Adipocyte (in vitro differentiated cells): ENCODE results near the gene OLA1.

Experiments used
- DNase-seq: peaks from one replicate; pipeline ENCODE4 v3.0.0-alpha.2; 2015; ENCODE audit warnings: low read depth
- H3K27me3 ChIP-seq: replicated peaks from 2 replicates; pipeline ENCODE4 v1.7.0; 2013; ENCODE audit warnings: mild to moderate bottlenecking, low read length, moderate library complexity; ENCODE audit not compliant: control insufficient read depth, insufficient read depth
- H3K36me3 ChIP-seq: 2 replicates; pipeline ENCODE4 v1.7.0; 2013; ENCODE audit warnings: low read length, mild to moderate bottlenecking, moderate library complexity; ENCODE audit not compliant: control insufficient read depth, insufficient read depth, severe bottlenecking
- H3K4me1 ChIP-seq: 2 replicates; pipeline ENCODE4 v1.7.0; 2013; ENCODE audit warnings: mild to moderate bottlenecking, low read length, moderate library complexity; ENCODE audit not compliant: control insufficient read depth, insufficient read depth
- H3K4me3 ChIP-seq: 2 replicates; pipeline ENCODE4 v1.7.0; 2013; ENCODE audit warnings: mild to moderate bottlenecking, low read length, moderate library complexity
- H3K9ac ChIP-seq: 2 replicates; pipeline ENCODE4 v1.7.0; 2013; ENCODE audit warnings: mild to moderate bottlenecking, low read length, moderate library complexity
- H3K9me3 ChIP-seq: 2 replicates; pipeline ENCODE4 v1.7.0; 2013; ENCODE audit warnings: mild to moderate bottlenecking, low read length, moderate library complexity; ENCODE audit not compliant: control insufficient read depth

Gene OLA1

DNA sequence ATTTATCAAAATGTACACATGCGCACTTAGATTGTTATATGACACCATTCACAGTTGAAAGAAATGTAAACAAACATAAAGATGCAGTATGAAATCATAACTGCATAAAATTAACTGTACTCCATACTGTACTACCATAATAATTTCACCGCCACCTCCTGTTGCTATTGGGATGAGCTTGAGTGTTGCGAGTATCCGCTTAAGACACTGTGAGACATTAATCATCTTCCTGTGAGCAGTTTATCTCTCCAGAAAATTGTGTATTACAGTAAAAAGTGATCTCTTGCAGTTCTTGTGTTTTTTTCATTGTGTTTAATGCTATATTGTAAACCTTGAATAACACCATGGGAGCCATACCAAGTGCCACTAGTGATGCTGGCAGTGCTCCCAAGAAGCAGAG, 46.1 kb downstream of the OLA1 start:
- no peak for DNase-seq
- no peak overlapping the region for H3K4me3 ChIP-seq
- H3K9ac ChIP-seq: no peak overlapping the region
- H3K4me1 ChIP-seq: no peaks in the 10 kb centered on the region
- no peaks in the 10 kb centered on the region for H3K9me3 ChIP-seq
- no peaks in the 10 kb centered on the region for H3K36me3 ChIP-seq
- no peaks in the 10 kb centered on the region for H3K27me3 ChIP-seq

DNA sequence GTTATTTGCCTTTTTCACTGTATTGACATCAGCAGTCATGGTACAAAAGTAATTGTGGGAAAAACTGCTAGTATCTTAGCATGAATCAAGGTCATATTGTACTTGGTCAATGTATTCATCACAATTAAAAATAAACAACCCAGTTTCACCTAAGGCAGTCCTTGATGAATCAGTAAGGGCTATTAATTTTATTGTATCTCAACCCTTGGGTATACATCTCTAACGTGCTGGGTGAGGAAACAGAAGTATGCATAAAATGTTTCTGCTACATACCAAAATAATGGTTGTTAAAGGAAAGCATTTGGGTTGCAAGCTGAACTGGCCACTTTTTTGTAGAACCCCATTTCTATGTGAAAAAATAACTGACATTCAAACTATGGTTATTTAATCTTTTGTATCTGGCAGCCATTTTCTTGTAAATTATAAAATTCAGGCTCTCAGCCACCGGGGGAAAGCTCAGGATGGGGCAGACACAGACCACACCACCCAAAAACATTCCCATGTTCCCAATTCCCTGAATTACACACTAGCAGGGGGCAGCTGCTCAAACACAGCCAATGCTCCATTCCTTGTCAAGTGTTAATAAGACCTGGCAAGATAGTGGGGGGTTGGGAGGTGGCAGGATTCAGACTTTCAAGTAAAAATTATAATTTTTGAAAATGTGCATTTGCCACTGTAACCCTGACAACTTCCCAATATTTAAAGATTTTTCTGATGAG, 49.3 kb downstream of the OLA1 start:
- no peak overlapping the region for H3K4me3 ChIP-seq
- no peaks in the 10 kb centered on the region for H3K9me3 ChIP-seq
- no peaks in the 10 kb centered on the region for H3K4me1 ChIP-seq
- no peak overlapping the region for H3K9ac ChIP-seq
- peak; percentile 22 for DNase-seq
- no peaks in the 10 kb centered on the region for H3K27me3 ChIP-seq
- H3K36me3 ChIP-seq: peaks cover under 1% of the 10 kb centered on the region

DNA sequence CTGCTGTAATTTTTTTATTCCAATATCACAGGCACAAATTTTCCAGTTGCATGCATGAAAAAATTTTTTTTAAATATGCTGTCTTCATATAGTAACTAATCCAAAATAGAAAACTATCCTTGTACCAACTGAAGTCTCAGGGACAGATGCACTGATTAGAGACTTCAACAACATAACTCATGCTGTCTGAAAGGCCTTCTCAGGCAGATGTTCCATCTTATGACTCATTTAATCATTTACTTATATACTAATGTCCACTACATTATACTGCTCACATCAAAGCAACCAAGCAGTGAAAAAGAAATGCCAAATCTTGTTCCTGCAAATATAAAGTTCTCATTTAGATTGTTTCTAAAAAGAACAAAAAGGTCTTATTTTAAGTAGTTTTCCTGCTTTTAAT, 53.1 kb downstream of the OLA1 start:
- no peak for DNase-seq

DNA sequence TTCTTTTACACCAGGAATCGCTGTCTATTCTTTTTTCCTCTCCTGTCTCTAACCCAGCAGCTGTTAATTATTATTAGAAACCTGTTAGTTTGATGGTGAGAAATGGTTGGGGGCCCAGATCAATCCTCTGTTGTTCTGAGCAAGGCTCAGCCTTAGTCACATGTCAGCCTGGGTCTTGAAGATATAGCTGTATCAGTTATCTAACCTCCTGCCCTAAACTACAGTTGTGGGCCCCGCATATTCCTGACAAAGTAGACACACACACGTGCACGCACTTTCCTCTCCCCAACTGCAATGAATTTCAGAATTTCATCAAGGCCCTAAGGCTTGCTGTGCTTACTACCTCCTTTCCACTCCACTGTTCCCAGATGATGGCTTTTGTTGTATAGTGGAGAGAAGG, 54.6 kb downstream of the OLA1 start:
- DNase-seq: no peak
- H3K27me3 ChIP-seq: no peaks in the 10 kb centered on the region

More for the DNA sequence above, 53.1 kb downstream of the OLA1 start:
- Histone ChIP-seq H3K36me3 (peaks cover 5% of the 10 kb centered on the region), H3K27me3 (no peaks in the 10 kb centered on the region), H3K9ac (no peak overlapping the region), H3K9me3 (peaks cover 3% of the 10 kb centered on the region), H3K4me3 (no peak overlapping the region), H3K4me1 (no peaks in the 10 kb centered on the region)

DNA sequence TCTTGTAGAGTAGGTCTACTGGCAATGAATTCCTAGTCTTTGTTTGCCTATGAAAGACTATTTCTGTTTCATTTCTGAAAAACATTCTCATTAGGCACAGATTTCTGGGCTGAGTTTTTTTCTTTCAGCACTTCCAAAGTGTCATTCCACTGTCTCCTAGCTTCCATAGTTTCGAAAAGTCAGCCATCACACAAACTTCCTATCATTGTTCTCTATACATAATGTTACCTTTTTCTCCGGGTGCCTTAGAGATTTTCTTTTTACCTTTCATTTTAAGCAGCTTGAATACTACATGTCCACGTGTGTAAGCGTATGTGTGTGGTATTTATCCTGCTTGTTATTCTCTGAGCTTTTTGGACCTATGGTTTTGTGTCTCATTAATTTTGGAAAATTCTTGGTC, 55.7 kb downstream of the OLA1 start:
- Histone ChIP-seq H3K9me3 (peaks cover 3% of the 10 kb centered on the region), H3K4me1 (no peaks in the 10 kb centered on the region), H3K4me3 (no peak overlapping the region), H3K9ac (no peak overlapping the region), H3K36me3 (peaks cover 10% of the 10 kb centered on the region), H3K27me3 (no peaks in the 10 kb centered on the region)
- DNase-seq: no peak

More for the DNA sequence above, 54.6 kb downstream of the OLA1 start:
- H3K9ac ChIP-seq: no peak overlapping the region
- peaks cover 3% of the 10 kb centered on the region for H3K9me3 ChIP-seq
- H3K4me3 ChIP-seq: no peak overlapping the region
- H3K4me1 ChIP-seq: no peaks in the 10 kb centered on the region
- peaks cover 5% of the 10 kb centered on the region for H3K36me3 ChIP-seq

DNA sequence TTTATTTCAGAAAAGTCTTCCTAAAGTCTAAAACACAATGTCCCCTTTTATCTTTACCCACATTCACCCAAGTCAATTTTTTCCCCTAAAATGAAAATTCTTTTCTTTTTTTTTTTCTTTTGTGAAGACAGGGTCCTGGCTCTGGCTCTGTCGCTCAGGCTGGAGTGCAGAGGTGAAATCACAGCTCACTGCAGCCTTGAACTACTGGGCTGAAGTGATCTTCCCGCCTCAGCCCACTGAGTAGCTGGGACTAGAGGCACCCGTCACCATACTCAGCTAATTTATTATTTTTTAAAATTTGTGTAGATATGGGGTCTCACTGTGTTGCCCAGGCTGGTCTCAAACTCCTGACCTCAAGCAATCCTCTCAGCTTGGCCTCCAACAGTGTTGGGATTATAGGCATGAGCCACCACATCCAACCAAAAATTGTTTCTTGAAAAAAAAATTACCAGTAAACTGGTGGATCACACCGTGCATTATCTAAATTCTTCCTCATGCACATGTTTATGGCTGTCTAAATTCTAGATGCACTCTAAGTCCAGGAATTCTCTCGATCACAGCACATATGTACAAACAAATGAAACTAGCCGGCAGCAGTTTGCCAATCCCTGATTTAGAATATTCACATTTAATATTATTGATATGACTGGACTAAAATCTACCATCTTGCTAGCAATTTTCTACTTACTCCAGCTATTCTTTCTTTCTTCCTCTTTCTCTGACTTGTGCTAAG, 56.8 kb downstream of the OLA1 start:
- Histone ChIP-seq H3K36me3 (peaks cover 15% of the 10 kb centered on the region), H3K27me3 (no peaks in the 10 kb centered on the region), H3K4me1 (no peaks in the 10 kb centered on the region), H3K4me3 (no peak overlapping the region), H3K9me3 (peaks cover 3% of the 10 kb centered on the region), H3K9ac (no peak overlapping the region)
- DNase-seq: no peak

DNA sequence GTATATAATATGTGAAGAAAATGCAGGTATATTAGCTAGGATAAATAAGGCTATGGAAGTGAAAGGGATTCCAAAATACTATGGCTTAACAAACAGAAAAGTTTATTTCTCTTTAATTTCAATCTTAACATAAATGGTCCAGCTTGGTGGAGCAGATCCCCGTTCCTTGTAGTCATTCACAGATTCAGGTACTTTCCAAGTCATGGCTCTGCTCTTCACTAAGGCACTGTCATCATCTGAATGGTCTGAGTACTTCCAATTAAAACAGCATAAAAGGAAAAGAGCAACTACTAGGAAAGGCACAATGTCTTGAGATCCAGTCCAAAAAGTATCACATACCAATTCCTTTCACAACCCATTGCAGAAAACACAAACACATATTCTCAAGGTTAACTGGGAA, 63.4 kb downstream of the OLA1 start:
- Histone ChIP-seq H3K4me1 (peaks cover 8% of the 10 kb centered on the region), H3K9me3 (no peaks in the 10 kb centered on the region), H3K9ac (no peak overlapping the region), H3K27me3 (no peaks in the 10 kb centered on the region), H3K4me3 (no peak overlapping the region), H3K36me3 (peaks cover 10% of the 10 kb centered on the region)
- no peak for DNase-seq

DNA sequence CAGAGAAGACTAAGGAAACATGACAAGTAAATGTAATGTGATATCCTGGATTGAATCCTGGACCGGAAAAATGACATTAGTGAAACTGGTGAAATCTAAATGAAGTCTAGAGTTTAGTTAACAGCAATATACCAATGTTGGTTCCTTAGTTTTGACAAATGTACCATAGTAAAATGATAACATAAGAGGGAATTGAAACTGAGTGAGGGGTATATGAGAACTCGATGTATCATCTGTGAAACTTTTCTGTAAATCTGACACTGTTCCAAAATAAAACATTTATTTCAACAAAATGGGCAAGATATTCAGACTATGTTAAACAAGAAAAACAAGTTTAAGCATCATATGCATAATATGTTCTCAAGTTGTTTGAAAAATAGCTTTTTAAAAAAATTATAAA, 63.8 kb downstream of the OLA1 start:
- H3K9ac ChIP-seq: no peak overlapping the region
- H3K27me3 ChIP-seq: no peaks in the 10 kb centered on the region
- H3K9me3 ChIP-seq: no peaks in the 10 kb centered on the region
- H3K4me3 ChIP-seq: no peak overlapping the region
- H3K36me3 ChIP-seq: peaks cover 10% of the 10 kb centered on the region
- no peak for DNase-seq
- peaks cover 8% of the 10 kb centered on the region for H3K4me1 ChIP-seq

DNA sequence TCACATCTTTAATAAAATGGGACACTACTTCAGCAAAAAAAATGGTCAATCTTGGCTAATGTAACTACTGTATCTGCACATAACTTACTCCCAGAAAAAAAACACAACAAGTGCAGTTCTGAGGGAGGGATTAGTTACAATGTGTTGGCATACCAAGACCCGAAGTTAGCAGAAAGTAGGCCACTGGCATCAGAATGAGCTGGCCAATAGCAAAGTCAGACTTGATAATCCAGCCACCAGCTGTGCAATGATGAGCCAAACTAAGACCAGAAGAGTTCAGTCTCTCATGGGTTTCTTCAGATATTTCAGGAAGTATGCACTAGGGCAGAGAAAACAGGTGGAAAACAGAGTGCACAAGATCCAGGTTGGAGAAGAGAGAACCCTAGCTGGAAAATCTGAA, 65.3 kb downstream of the OLA1 start:
- H3K9me3 ChIP-seq: no peaks in the 10 kb centered on the region
- no peaks in the 10 kb centered on the region for H3K27me3 ChIP-seq
- peaks cover 9% of the 10 kb centered on the region for H3K36me3 ChIP-seq
- H3K4me3 ChIP-seq: no peak overlapping the region
- DNase-seq: no peak
- H3K9ac ChIP-seq: no peak overlapping the region
- H3K4me1 ChIP-seq: peaks cover 8% of the 10 kb centered on the region

DNA sequence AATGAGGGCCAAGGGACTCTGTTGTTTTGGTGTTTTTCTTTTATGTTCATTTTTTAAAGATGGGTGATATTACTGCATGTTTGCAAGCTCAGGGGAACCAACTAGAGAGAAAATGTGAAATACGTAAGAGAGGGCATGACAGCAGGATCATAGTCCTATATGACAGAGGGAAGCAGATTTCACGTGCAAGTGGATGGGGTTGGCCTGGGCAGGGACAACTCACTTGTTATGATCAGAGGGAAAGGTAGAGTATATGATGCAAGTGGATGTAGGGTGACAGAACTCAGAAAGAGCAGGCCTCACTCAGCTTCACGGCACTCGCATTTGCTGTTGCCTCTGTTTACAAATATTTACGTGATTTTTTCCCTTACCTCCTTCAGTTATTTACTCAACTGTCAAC, 67.0 kb downstream of the OLA1 start:
- peaks cover 8% of the 10 kb centered on the region for H3K4me1 ChIP-seq
- H3K9ac ChIP-seq: no peak overlapping the region
- no peaks in the 10 kb centered on the region for H3K36me3 ChIP-seq
- H3K9me3 ChIP-seq: no peaks in the 10 kb centered on the region
- no peaks in the 10 kb centered on the region for H3K27me3 ChIP-seq
- no peak for DNase-seq
- H3K4me3 ChIP-seq: no peak overlapping the region

DNA sequence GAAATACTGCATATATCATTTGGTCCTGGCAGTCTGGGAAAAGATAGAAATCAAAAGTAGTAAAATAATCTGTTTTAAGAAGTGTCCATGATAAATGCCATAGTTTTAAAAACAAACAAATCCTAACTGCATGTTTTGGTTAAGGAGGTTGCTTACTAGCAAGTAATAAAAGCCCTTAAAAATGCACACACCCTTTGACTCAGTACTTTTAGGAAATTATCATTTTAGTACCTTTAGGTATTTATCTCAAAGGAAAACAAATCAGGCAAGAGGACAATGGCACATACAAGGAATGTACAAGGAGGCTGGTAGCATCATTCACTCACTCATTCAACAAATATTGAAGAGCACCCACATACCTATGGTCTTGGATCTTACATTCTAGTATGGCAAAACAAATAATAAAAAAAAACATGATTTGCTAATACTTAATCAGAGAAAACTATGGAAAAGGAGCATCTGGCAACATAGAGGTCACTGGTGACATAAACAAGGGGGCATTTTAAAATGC, 67.6 kb downstream of the OLA1 start:
- Histone ChIP-seq H3K4me3 (no peak overlapping the region), H3K9me3 (no peaks in the 10 kb centered on the region), H3K27me3 (no peaks in the 10 kb centered on the region), H3K9ac (no peak overlapping the region), H3K4me1 (peaks cover 8% of the 10 kb centered on the region), H3K36me3 (no peaks in the 10 kb centered on the region)
- no peak for DNase-seq
